ENCODE results near the gene PGBD1. TPM values are rescaled to one million over a fixed set of nuclear protein-coding genes. Genes with fewer than 3 reads are reported as not detected.

Gene PGBD1
- total and polyA plus RNA-seq, 10 of the 15 experiments (the other 5 are each of a cell fraction or from before 2014, with no cell fraction given) = 1.9 to 4.9 (median 3.8) TPM

- TF ChIP-seq, protein P1, sequence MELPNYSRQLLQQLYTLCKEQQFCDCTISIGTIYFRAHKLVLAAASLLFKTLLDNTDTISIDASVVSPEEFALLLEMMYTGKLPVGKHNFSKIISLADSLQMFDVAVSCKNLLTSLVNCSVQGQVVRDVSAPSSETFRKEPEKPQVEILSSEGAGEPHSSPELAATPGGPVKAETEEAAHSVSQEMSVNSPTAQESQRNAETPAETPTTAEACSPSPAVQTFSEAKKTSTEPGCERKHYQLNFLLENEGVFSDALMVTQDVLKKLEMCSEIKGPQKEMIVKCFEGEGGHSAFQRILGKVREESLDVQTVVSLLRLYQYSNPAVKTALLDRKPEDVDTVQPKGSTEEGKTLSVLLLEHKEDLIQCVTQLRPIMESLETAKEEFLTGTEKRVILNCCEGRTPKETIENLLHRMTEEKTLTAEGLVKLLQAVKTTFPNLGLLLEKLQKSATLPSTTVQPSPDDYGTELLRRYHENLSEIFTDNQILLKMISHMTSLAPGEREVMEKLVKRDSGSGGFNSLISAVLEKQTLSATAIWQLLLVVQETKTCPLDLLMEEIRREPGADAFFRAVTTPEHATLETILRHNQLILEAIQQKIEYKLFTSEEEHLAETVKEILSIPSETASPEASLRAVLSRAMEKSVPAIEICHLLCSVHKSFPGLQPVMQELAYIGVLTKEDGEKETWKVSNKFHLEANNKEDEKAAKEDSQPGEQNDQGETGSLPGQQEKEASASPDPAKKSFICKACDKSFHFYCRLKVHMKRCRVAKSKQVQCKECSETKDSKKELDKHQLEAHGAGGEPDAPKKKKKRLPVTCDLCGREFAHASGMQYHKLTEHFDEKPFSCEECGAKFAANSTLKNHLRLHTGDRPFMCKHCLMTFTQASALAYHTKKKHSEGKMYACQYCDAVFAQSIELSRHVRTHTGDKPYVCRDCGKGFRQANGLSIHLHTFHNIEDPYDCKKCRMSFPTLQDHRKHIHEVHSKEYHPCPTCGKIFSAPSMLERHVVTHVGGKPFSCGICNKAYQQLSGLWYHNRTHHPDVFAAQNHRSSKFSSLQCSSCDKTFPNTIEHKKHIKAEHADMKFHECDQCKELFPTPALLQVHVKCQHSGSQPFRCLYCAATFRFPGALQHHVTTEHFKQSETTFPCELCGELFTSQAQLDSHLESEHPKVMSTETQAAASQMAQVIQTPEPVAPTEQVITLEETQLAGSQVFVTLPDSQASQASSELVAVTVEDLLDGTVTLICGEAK (IDR thresholded peaks at IDR 0.05; ENCODE audit: borderline replicate concordance) = peak; percentile 98
- TF ChIP-seq CBX3 (IDR thresholded peaks at IDR 0.05; ENCODE audit: borderline replicate concordance, low read depth) (no peak), JUNB (IDR thresholded peaks at IDR 0.05) (no peak), MYC (IDR thresholded peaks at IDR 0.05; ENCODE audit: insufficient read depth, insufficient read length, insufficient replicate concordance, low read length, severe bottlenecking) (no peak), PAX8 (IDR thresholded peaks at IDR 0.05) (no peak), RFX5 (IDR thresholded peaks at IDR 0.05; ENCODE audit: low read depth, low read length) (no peak), CREM (IDR thresholded peaks at IDR 0.05; ENCODE audit: low read depth) (peak; percentile 28; the same call in 1 of the 2 replicates), MTA3 (IDR thresholded peaks at IDR 0.05; ENCODE audit: borderline replicate concordance, low read length) (no peak), TARDBP (IDR thresholded peaks at IDR 0.05; ENCODE audit: borderline replicate concordance) (no peak), MLLT1 (IDR thresholded peaks at IDR 0.05) (peak; percentile 57), IKZF1 (conservative IDR thresholded peaks at IDR 0.05) (peak; percentile 85), REST (IDR thresholded peaks at IDR 0.05; ENCODE audit: low read depth, low read length) (no peak), IRF5 (IDR thresholded peaks at IDR 0.05; ENCODE audit: borderline replicate concordance) (no peak), ATF7 (IDR thresholded peaks at IDR 0.05; ENCODE audit: low read depth) (no peak), CEBPB (IDR thresholded peaks at IDR 0.05; ENCODE audit: borderline replicate concordance in 1 of 2, low read depth in 2 of 2, low read length in 2 of 2) (no peak), SREBF2 (IDR thresholded peaks at IDR 0.05; ENCODE audit: low read length) (no peak)
- TF ChIP-seq, protein P2, sequence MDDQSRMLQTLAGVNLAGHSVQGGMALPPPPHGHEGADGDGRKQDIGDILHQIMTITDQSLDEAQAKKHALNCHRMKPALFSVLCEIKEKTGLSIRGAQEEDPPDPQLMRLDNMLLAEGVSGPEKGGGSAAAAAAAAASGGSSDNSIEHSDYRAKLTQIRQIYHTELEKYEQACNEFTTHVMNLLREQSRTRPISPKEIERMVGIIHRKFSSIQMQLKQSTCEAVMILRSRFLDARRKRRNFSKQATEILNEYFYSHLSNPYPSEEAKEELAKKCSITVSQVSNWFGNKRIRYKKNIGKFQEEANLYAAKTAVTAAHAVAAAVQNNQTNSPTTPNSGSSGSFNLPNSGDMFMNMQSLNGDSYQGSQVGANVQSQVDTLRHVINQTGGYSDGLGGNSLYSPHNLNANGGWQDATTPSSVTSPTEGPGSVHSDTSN (IDR thresholded peaks at IDR 0.05; ENCODE audit: insufficient replicate concordance, low read depth, low read length) = no peak
Measured at GRCh38 chr6:28252009-28252975, 29.1 kb upstream of the PGBD1 start, which contains the start of gene ZKSCAN4 (continued).
